Endothelial cell of umbilical vein (primary cell): ENCODE measurements around the gene CAP2. TPM values are rescaled to one million over a fixed set of nuclear protein-coding genes. Genes with fewer than 3 reads are reported as not detected.

Source experiments
- BruUV-seq: library from RNA; stranded (reverse); fragments of 400-500 nt; replicated peaks from 2 replicates; lab custom pipeline; 2021; lab: Mats Ljungman, UMichigan
- CTCF ChIA-PET: fragments of 300-600, 350-600 bp; sonication (Branson Sonifier 250); formaldehyde crosslinking; loops from one replicate; lab custom pipeline; 2021; ENCODE audit warnings: antibody characterized with exemption, inconsistent platforms; lab: Charles Lee
- POLR2A ChIA-PET: fragments of 300-600, 350-600 bp; sonication (Branson Sonifier 250); formaldehyde crosslinking; loops from one replicate; lab custom pipeline; 2021; ENCODE audit warnings: antibody characterized with exemption, inconsistent platforms; lab: Charles Lee
- DNase-seq: peaks from one replicate; pipeline ENCODE4 v3.0.0-alpha.2; 2011; ENCODE audit warnings: low read depth, low spot score
- FAIRE-seq: peaks from 2 replicates; lab custom pipeline; 2011; peaks lifted over from hg19 to GRCh38; lab: Jason Lieb, UNC
- H2AFZ ChIP-seq: 2 replicates; pipeline ENCODE4 v1.6.0; 2012; ENCODE audit warnings: low read depth, low read length, control low read depth, inconsistent platforms
- H3K27ac ChIP-seq: 2 replicates; pipeline ENCODE4 v1.5.1; 2011; ENCODE audit warnings: low read depth, mild to moderate bottlenecking, control low read depth, low read length, moderate library complexity; ENCODE audit not compliant: insufficient read depth
- H3K27me3 ChIP-seq, 2 experiments: 2 replicates each; pipeline versions ENCODE4 v1.6.0 to v1.6.1; 2011; ENCODE audit warnings: low read length in 2 of 2, mixed read lengths in 1 of 2; ENCODE audit not compliant: control insufficient read depth in 2 of 2, insufficient read depth in 2 of 2
- H3K36me3 ChIP-seq, 2 experiments: 2 replicates in 1 of 2; 3 replicates in 1 of 2; pipeline ENCODE4 v1.5.1; 2011; ENCODE audit warnings: low read length in 2 of 2, mild to moderate bottlenecking in 1 of 2, moderate library complexity in 1 of 2; ENCODE audit not compliant: control insufficient read depth in 2 of 2, insufficient read depth in 2 of 2; ENCODE audit errors: extremely low read depth in 1 of 2
- H3K4me1 ChIP-seq: 3 replicates; pipeline ENCODE4 v1.5.1; 2011; ENCODE audit warnings: mild to moderate bottlenecking, low read length; ENCODE audit not compliant: control insufficient read depth, insufficient read depth; ENCODE audit errors: extremely low read depth
- H3K4me2 ChIP-seq: 2 replicates; pipeline ENCODE4 v1.6.1; 2011; ENCODE audit warnings: low read length, control low read depth, mixed read lengths; ENCODE audit not compliant: insufficient read depth
- H3K4me3 ChIP-seq, 3 experiments: fragments of 200-600 bp in 1 of 3; sonication (generic), shearing (Covaris generic) in 1 of 3; replicated peaks in 1 of 3; 2 replicates each; pipeline ENCODE4 v1.5.1; 2011 to 2016; ENCODE audit warnings: control low read depth in 3 of 3, low read length in 3 of 3, mild to moderate bottlenecking in 2 of 3, inconsistent platforms in 1 of 3, low read depth in 1 of 3, moderate library complexity in 1 of 3; ENCODE audit not compliant: insufficient read depth in 1 of 3
- H3K79me2 ChIP-seq: 2 replicates; pipeline ENCODE4 v1.6.0; 2012; ENCODE audit warnings: low read length, inconsistent platforms; ENCODE audit not compliant: control insufficient read depth, insufficient read depth
- H3K9ac ChIP-seq: replicated peaks from 2 replicates; pipeline ENCODE3; 2011; ENCODE audit warnings: low read length, control low read depth; ENCODE audit not compliant: insufficient read depth; ENCODE audit errors: extremely low read depth
- H3K9me1 ChIP-seq: replicated peaks from 3 replicates; pipeline ENCODE4 v1.6.0; 2011; ENCODE audit warnings: mild to moderate bottlenecking, low read length; ENCODE audit not compliant: control insufficient read depth, insufficient read depth; ENCODE audit errors: extremely low read depth
- H3K9me3 ChIP-seq: replicated peaks from 2 replicates; pipeline ENCODE4 v1.5.1; 2012; ENCODE audit warnings: low read length, inconsistent platforms; ENCODE audit not compliant: control insufficient read depth, insufficient read depth
- H4K20me1 ChIP-seq: replicated peaks from 2 replicates; pipeline ENCODE3; 2011; ENCODE audit warnings: mild to moderate bottlenecking, low read length; ENCODE audit not compliant: control insufficient read depth, insufficient read depth; ENCODE audit errors: extremely low read depth
- CTCF ChIP-seq, 2 donors: IDR thresholded peaks; 1 replicate in 1 of 2; 2 replicates in 1 of 2; pipeline ENCODE4 v1.5.1; 2011; ENCODE audit warnings: low read length in 2 of 2, mild to moderate bottlenecking in 2 of 2, moderate library complexity in 2 of 2, control low read depth in 1 of 2, inconsistent platforms in 1 of 2, low read depth in 1 of 2; ENCODE audit not compliant: insufficient read depth in 1 of 2; ENCODE audit errors: extremely low read depth in 1 of 2
- EZH2 ChIP-seq: IDR thresholded peaks from 2 replicates; pipeline ENCODE4 v1.6.1; 2012; ENCODE audit warnings: borderline replicate concordance, low read depth, mild to moderate bottlenecking, moderate library complexity, low read length, inconsistent platforms; ENCODE audit not compliant: severe bottlenecking
- FOS ChIP-seq: IDR thresholded peaks from 2 replicates; pipeline ENCODE4 v1.6.1; 2011; ENCODE audit warnings: mild to moderate bottlenecking, low read length, moderate library complexity, borderline replicate concordance; ENCODE audit not compliant: insufficient read depth
- GATA2 ChIP-seq: IDR thresholded peaks from 2 replicates; pipeline ENCODE4 v1.7.0; 2011; ENCODE audit warnings: low read depth, mild to moderate bottlenecking, moderate library complexity, mixed read lengths, low read length; ENCODE audit not compliant: insufficient read length, insufficient read depth
- JUN ChIP-seq: IDR thresholded peaks from 2 replicates; pipeline ENCODE4 v1.6.1; 2011; ENCODE audit warnings: borderline replicate concordance, low read depth; ENCODE audit not compliant: insufficient read length, insufficient read depth
- MAX ChIP-seq: IDR thresholded peaks from 2 replicates; pipeline ENCODE4 v1.6.1; 2011; ENCODE audit not compliant: insufficient read depth, insufficient read length
- MYC ChIP-seq: IDR thresholded peaks from one replicate; pipeline ENCODE4 v1.6.1; 2011; ENCODE audit warnings: mild to moderate bottlenecking, low read depth, low read length
- POLR2A ChIP-seq: IDR thresholded peaks from 2 replicates; pipeline ENCODE4 v1.6.1; 2012; ENCODE audit warnings: low read depth, mild to moderate bottlenecking, control low read depth, low read length
- POLR2AphosphoS5 ChIP-seq: IDR thresholded peaks from 2 replicates; pipeline ENCODE4 v1.6.1; 2012; ENCODE audit warnings: low read depth, mild to moderate bottlenecking, control low read depth, low read length, moderate library complexity; ENCODE audit not compliant: insufficient read depth
- dilution Hi-C: fragments of 300-500 bp; cut with MboI; formaldehyde crosslinking; loops from one replicate; pipeline ENCODE4 v1.15.0; 2019; ENCODE audit warnings: low sequenced_read_pairs; ENCODE audit not compliant: extremely low pct_ligation_motif_present
- intact Hi-C: fragments of 100-400 bp; cut with micrococcal nuclease; formaldehyde crosslinking; loops from one replicate; pipeline ENCODE4 v1.10.0; 2022
- polyA plus RNA-seq, 4 experiments: library from polyadenylated mRNA; depleted of rRNA in 3 of 4; stranded (reverse) in 3 of 4; unstranded in 1 of 4; fragments of >200 nt; gene quantifications; 2 replicates each; pipeline versions ENCODE4 v1.2.1 to v1.2.3, GENCODE V29; 2011 to 2012; ENCODE audit warnings: missing spikeins in 1 of 4
- total RNA-seq: library from RNA; stranded (reverse); gene quantifications from 2 replicates; pipeline ENCODE4 v1.2.3, GENCODE V29; 2021

The CAP2 gene
- total and polyA plus RNA-seq, 2 donors (not counting 3 experiments of a cell fraction or from before 2014, with no cell fraction given), result 12.2 to 21.3 TPM

GRCh38 chr6:17470938-17471327 lies 77.5 kb downstream of the CAP2 start:
- Histone ChIP-seq H3K79me2 (no peaks in the 10 kb centered on the region), H3K9me3 (no peaks in the 10 kb centered on the region), H3K4me1 (peaks cover 4% of the 10 kb centered on the region), H4K20me1 (no peaks in the 10 kb centered on the region), H3K4me3 (no peak overlapping the region), H3K4me2 (no peak overlapping the region), H2AFZ (no peak overlapping the region), H3K9ac (no peak overlapping the region), H3K36me3 (no peaks in the 10 kb centered on the region), H3K27ac (no peak overlapping the region), H3K9me1 (no peaks in the 10 kb centered on the region), H3K27me3 (no peaks in the 10 kb centered on the region)
- intact Hi-C loops, result no loop called here
- POLR2A ChIA-PET, result no interaction called here
- dilution Hi-C loops, result no loop called here
- CTCF ChIA-PET, result interaction anchor here (0.7 to 2.6 kb wide), 7 partner anchors 8 to 129 kb away, joined by 3 to 41 read pairs (median 4); partner anchors contain the start of gene FAM8A1
- no TSS peak for BruUV-seq
- DNase-seq (no peak), FAIRE-seq (no peak)
- no peak for TF ChIP-seq EZH2
- TF ChIP-seq MAX, result no peak
- TF ChIP-seq FOS, result no peak
- TF ChIP-seq CTCF (IDR thresholded peaks at IDR 0.05; ENCODE audit: extremely low read depth in 1 of 2, insufficient read depth in 1 of 2, low read depth in 1 of 2, low read length in 2 of 2), result no peak
- no peak for TF ChIP-seq MYC
- no peak for TF ChIP-seq GATA2
- no peak for TF ChIP-seq JUN
- no peak for TF ChIP-seq POLR2A
- no peak for TF ChIP-seq POLR2AphosphoS5
